GM19240 (cell line): Measurements from ENCODE around the gene PRSS27.

Source experiments
- DNase-seq: peaks from one replicate; pipeline ENCODE4 v3.0.0; 2011; ENCODE audit warnings: low spot score; ENCODE audit not compliant: insufficient read length

PRSS27 gene

GRCh38 chr16:2709588-2709984 is 10.4 kb downstream of the PRSS27 start:
- no peak for DNase-seq

DNA sequence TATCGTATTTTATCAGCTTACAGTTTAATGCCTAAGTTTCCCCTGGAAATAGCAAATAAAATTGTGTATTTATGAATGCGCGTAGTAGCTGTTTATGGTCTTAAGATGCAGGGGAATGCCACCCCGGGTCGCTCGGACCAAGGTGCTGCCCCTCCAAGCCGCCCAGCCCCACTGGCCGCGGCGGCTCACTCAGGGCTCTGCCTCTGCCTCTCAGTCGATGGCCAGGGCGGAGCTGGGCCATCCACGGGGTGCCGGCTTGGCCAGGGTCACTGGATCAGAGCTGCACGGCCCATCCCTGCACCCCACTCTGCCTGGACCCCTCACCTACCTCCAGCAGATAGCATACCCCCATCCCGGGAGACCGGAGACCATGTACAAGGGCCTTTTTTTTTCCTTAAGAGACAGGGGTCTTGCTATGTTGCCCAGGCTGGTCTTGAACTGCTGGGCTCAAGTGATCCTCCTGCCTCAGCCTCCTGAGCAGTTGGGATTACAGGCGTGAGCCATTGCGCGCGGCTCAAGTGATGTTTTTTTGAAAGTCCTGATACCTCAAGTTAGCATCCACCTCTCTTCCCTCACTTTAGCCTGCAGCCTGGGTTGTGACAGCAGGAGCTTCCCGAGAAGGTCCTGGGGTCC is 11.0 kb downstream of the PRSS27 start:
- DNase-seq, result no peak

- DNase-seq, result no peak
These were observed 11.8 kb downstream of the PRSS27 start for GRCh38 chr16:2708290-2708639.

DNA sequence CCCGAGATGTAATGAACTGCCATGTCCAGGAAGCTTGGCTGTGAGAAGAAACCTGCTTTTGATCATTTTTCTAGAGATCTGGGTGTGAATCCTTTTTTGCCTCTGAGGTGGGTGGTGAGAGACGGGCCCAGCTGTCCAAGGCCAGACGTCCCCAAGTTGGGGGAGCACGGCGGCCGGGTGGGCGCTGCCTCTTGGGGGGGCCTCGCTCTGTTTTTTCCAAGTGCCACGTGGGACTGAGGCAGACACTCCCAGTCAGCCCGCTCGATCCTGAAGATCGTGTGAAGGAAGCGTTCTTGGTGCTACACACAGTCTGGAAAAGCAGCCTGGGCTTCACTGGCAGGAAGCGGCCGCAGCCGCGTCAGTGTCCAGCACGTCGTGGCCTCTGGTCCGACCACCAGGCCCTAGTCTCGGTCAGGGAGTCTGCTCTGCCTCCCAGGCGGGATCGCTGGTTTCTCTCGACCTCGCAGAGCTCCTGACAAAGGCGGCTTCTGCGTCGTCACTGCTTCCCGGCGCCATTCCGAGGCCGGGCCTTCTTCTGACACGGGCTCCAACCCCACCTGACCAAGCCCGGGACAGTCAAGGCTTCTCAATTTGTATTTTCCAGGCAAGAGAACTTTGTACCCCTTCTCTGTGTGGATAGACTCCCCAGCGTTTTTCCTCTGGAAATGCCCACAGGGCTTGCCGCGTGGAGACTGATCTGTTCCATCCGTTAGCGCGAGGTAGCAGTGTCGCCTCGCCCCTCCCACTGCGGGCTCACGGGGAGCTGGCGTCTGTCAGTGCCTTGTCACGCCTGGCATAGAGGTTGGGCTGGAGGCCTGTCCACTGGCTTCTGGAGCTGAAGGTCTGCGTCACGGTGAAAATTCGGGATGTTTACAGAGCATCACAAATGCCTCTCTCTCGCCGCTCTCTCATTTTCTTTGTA is 12.4 kb downstream of the PRSS27 start:
- DNase-seq, result no peak

- no peak for DNase-seq
These were observed 13.3 kb downstream of the PRSS27 start for GRCh38 chr16:2706611-2707311.

- no peak for DNase-seq
These were observed 13.9 kb downstream of the PRSS27 start for GRCh38 chr16:2706085-2706484.

- no peak for DNase-seq
These were observed 14.7 kb downstream of the PRSS27 start for GRCh38 chr16:2705351-2705750.

DNA sequence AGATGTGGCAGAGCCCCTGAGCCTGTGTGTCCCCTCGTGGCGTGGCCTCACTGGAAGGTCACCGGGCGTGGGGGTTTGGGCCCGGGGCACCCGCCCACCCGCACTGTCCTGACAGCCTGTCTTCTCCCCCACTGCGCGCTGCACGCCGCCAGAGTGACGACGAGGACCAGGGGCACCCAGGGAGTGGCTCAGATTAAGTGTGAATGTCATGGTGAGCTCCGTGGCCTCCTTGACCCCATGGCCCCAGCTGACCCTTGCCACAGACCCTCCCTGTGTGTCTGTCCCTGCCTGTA is 15.1 kb downstream of the PRSS27 start:
- no peak for DNase-seq

DNA sequence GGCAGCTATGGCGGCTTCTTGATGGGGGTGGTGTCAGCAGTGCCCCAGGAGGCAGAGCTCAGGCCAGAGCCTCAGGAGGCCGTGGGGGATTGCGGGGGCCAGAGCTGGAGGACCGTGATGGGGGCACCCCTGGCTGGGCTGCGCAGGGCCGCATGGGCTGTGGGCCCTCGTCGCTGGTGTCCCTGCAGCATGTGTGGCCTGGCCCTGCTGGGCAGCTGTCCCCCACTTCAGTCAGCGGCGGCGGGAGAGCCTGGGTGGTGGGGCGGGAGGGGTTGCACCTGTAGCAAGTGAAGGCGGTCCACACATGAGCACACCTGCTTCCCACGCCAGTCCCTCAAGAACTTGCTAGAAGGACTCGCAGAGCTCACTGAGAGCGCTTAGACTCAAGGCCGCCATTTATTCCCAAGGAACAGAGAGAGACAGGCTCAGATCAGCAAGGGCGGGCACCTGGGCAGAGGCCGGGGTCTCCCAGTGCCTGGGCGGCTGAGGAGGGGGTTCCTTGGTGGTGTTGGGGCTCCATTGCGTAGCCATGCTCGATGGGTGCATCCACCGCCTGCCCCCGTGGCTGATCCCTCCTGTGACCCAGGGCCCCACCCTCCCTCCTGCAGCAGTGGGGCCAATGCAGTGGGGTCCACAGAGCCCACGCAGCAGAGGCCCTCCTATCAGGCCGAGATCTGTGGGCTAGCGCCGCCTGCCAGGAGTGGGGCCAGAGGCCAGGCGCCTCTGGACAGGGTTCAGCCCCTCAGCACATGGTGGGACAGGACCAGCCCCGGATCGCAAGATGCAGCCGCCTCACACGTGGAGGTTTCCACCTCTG is 15.7 kb downstream of the PRSS27 start:
- no peak for DNase-seq

GRCh38 chr16:2702871-2703745 is 16.9 kb downstream of the PRSS27 start:
- DNase-seq, result no peak

DNA sequence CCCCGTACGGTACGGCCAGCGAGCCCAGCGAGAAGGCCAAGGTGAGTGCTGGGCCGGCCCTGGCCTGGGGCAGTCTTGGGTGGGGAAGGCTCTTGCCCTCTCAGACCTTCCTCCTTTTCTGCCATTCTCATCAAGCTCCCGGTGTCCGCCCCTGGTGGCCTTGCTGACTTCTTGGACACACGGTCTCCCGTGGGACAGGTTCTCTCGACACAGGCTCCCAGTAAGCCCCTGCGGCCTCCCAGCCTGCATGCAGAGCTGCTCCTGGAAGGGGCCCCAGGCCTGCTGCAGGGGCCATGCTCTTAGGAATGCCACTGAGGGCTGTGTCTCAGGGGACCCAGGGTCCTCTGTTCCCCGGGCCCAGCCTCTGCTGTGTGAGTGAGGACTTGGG is 17.6 kb downstream of the PRSS27 start:
- no peak for DNase-seq

- no peak for DNase-seq
These were observed 18.1 kb downstream of the PRSS27 start for GRCh38 chr16:2701713-2702437.

- no peak for DNase-seq
These were observed 18.8 kb downstream of the PRSS27 start for GRCh38 chr16:2701272-2701671.

DNA sequence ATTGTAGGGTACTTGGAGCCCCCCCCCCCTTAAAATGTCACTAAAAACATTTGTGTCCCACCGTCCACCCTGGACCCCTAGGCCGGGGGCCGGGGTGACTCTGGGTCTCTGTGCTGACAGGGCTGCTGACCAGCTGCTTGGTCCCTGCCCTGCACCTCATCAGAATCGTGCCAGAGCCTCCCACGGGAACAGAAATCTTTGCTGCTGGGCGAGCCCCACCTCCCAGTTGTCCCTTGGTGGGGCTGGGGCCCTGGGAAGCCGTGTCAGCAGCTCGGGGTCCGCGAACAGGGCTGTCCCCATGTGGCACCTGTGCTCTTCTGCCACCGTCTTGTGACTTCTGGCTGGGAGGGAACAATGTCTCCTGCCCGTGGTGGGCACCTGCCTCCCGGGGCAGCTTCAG is 19.2 kb downstream of the PRSS27 start:
- no peak for DNase-seq

DNA sequence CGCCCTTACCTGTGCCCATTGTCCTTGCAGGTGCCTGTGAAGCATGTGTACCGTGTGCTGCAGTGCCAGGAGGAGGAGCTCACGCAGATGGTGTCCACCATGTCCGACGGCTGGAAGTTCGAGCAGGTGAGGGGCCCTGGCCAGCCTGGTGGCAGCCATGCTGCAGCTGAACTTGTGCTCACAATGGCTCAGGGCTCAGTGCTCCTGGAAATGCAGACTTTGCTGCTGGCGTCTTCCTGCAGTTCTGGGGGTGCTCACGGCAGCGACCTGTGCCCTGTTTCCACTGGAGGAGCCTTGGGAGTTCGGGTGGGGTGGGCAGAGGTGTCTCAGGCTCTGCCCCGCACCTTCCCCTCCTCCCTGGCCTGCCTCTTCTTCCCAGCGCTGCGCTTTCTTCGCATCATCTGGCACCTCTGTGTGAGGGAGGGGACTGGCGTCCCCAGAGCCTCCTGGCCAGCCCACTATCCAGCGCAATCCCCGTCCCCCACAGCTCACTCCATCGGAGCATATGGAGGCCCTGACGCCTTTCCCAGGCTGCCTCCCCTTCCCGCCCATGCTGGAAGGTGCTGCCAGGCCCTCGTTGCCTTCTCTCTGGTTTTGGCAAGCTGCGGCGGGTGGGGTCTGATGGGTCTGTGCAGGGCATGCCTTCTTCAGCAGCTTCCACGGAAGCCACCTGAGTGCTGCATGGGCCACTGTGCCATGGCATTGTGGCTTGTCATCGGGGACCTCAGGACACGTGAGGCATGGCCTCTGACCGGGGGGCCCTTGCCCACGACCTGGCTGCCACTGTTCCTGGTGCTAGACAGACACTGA is 20.0 kb downstream of the PRSS27 start:
- no peak for DNase-seq

GRCh38 chr16:2698965-2699750 is 20.9 kb downstream of the PRSS27 start:
- DNase-seq, result no peak

DNA sequence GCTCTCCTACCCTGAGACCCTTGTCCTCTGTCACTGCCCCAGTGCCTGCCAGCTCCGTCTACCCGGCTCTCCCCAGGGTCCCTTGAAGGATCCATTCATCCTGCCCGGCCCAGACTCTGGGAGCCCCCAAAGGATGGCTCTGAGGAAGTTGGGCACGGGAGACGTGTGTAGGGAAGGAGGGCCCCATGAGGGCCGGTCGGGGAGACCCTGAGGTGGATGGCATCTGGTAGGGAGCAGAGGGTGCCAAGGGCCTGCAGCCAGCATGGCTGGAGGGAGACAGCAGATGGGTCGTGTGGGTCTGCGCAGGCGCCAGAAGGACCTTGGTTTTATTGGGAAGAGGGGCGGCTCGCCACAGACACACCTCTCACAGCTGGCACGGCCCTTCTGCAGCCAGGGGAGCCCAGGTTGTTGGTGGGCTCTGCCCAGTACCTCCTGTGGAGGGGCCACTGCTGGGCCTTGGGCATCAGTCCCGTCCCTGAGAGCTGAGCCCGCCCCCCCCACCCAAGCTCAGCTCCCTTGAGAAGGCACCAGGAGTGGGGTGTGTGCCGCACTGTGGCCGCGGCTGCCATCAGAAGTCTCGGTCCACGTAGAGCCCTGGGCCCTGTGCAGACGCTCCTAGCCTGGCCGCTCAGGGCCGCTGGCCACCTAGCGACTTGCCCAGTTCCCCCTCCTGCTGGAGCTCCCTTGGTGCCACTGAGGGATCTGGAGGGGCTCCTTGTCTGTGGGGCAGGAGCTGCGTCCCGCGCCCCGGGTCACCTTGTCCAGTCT is 21.7 kb downstream of the PRSS27 start:
- no peak for DNase-seq
